HG03565 (cell line): ENCODE data around the gene ZNF689.

ENCODE experiments used
- ATAC-seq: cut with Tn5 transposase; IDR thresholded peaks from one replicate; pipeline ENCODE4 v1.9.1; 2021; ENCODE audit warnings: mild to moderate bottlenecking, moderate library complexity; ENCODE audit not compliant: unreplicated experiment

Gene ZNF689

GRCh38 chr16:30609926-30610839 is at the start of gene ZNF689:
Gene ZNF689 (minus strand): TSS chr16:30610389. CDS start chr16:30610041, 348 bp downstream.
- ATAC-seq = peak; percentile 76

GRCh38 chr16:30658731-30659506 is 48.7 kb upstream of the ZNF689 start:
- ATAC-seq = peak; percentile 8

GRCh38 chr16:30657866-30658730 is 47.9 kb upstream of the ZNF689 start, which contains the start of gene FBRS:
Gene FBRS (plus strand): TSS chr16:30658431. CDS start chr16:30659519, 1,088 bp downstream.
- ATAC-seq = peak; percentile 65

- no peak for ATAC-seq
These were observed 47.0 kb upstream of the ZNF689 start for GRCh38 chr16:30656974-30657865.

- ATAC-seq = no peak
These were observed 46.2 kb upstream of the ZNF689 start for GRCh38 chr16:30656388-30656787.

- ATAC-seq = no peak
These were observed 45.7 kb upstream of the ZNF689 start for GRCh38 chr16:30655815-30656347.

- no peak for ATAC-seq
These were observed 44.7 kb upstream of the ZNF689 start for GRCh38 chr16:30654856-30655255.

GRCh38 chr16:30652718-30653117 is 42.5 kb upstream of the ZNF689 start:
- no peak for ATAC-seq

- ATAC-seq = no peak
These were observed 41.8 kb upstream of the ZNF689 start for GRCh38 chr16:30652005-30652296.

GRCh38 chr16:30651124-30652004 is 41.2 kb upstream of the ZNF689 start:
- peak; percentile 35 for ATAC-seq

- ATAC-seq = peak; percentile 73
These were observed 40.4 kb upstream of the ZNF689 start, which contains the start of gene PRR14 for GRCh38 chr16:30650369-30651123. Gene PRR14 (plus strand): TSS chr16:30650960. CDS start chr16:30651646, 686 bp downstream.

GRCh38 chr16:30649725-30650368 is 39.7 kb upstream of the ZNF689 start:
- ATAC-seq = no peak

GRCh38 chr16:30647274-30647571 is 37.0 kb upstream of the ZNF689 start:
- no peak for ATAC-seq

- ATAC-seq = no peak
These were observed 35.5 kb upstream of the ZNF689 start for GRCh38 chr16:30645727-30646126.

- no peak for ATAC-seq
These were observed 34.2 kb upstream of the ZNF689 start for GRCh38 chr16:30644334-30644830.

GRCh38 chr16:30641378-30641982 is 31.3 kb upstream of the ZNF689 start:
- no peak for ATAC-seq

- ATAC-seq = no peak
These were observed 27.8 kb upstream of the ZNF689 start for GRCh38 chr16:30637944-30638343.
